AG04450 (cell line): ENCODE data around the gene CCT6A. TPM values are rescaled to one million over a fixed set of nuclear protein-coding genes. Genes with fewer than 3 reads are reported as not detected.
A peak's percentile ranks its signal among the peaks of the same experiment; 100 is the strongest.
"Not testable (repeated sequence)": the region's sequence is repeated elsewhere in the genome, so short reads cannot be mapped to it uniquely, and the experiment has no call there.

ENCODE experiments used
- CTCF ChIA-PET: fragments of 300-600, 350-600 bp; formaldehyde crosslinking; extraction: SDS; loops from one replicate; lab custom pipeline; 2022; ENCODE audit warnings: antibody characterized with exemption, inconsistent platforms; lab: Charles Lee
- POLR2A ChIA-PET: fragments of 350-600 bp; formaldehyde crosslinking; extraction: SDS; loops from one replicate; lab custom pipeline; 2021; ENCODE audit warnings: antibody characterized with exemption, inconsistent platforms; lab: Yijun Ruan, JAX
- DNase-seq: peaks from one replicate; pipeline ENCODE4 v3.0.0-alpha.2; 2011; ENCODE audit warnings: low read depth, low spot score
- H3K27ac ChIP-seq: one replicate; pipeline ENCODE4 v1.5.1; 2012; ENCODE audit warnings: low read depth, low read length, control low read depth
- H3K27me3 ChIP-seq: one replicate; pipeline ENCODE4 v1.6.0; 2012; ENCODE audit warnings: low read length; ENCODE audit not compliant: control insufficient read depth, insufficient read depth
- H3K4me3 ChIP-seq: 2 replicates; pipeline ENCODE4 v1.5.1; 2011; ENCODE audit warnings: mild to moderate bottlenecking, low read depth, low read length, control low read depth
- H3K9me3 ChIP-seq: 2 replicates; pipeline ENCODE4 v1.5.1; 2012; ENCODE audit warnings: low read length; ENCODE audit not compliant: control insufficient read depth, insufficient read depth
- CTCF ChIP-seq: IDR thresholded peaks from 2 replicates; pipeline ENCODE4 v1.5.1; 2011; ENCODE audit warnings: low read depth, low read length, control low read depth, inconsistent platforms
- polyA plus RNA-seq: library from polyadenylated mRNA; depleted of rRNA; stranded (reverse); fragments of >200 nt; gene quantifications from 2 replicates; pipeline ENCODE4 v1.2.3, GENCODE V29; 2011

CCT6A gene
- polyA plus RNA-seq, 1 experiment = 302 TPM

- no peaks in the 10 kb centered on the region for H3K27me3 ChIP-seq
- peak; percentile 69 for DNase-seq
Observed at GRCh38 chr7:56028942-56029630, 22.5 kb upstream of the CCT6A start.

GRCh38 chr7:56030340-56030739, 21.2 kb upstream of the CCT6A start:
- ChIA-PET POLR2A (no interaction called here), CTCF (interaction anchor here (1.1 kb wide), 1 partner anchor 43 kb away, joined by 6 read pairs; no protein-coding TSS in a partner anchor)
- Histone ChIP-seq H3K27me3 (no peaks in the 10 kb centered on the region), H3K4me3 (no peak overlapping the region), H3K9me3 (no peaks in the 10 kb centered on the region; the same call in 1 of the 2 replicates), H3K27ac (no peak overlapping the region)
- no peak for TF ChIP-seq CTCF
- DNase-seq = no peak

More at GRCh38 chr7:56028942-56029630, 22.5 kb upstream of the CCT6A start:
- Histone ChIP-seq H3K4me3 (no peak overlapping the region), H3K27ac (peak overlapping the region; percentile 77), H3K9me3 (no peaks in the 10 kb centered on the region; the same call in 1 of the 2 replicates)
- ChIA-PET CTCF (interaction anchor here (2.7 kb wide), 1 partner anchor 45 kb away, joined by 12 read pairs; no protein-coding TSS in a partner anchor), POLR2A (interaction anchor here (0.6 to 1.7 kb wide), 3 partner anchors 17 to 22 kb away, joined by 4 to 8 read pairs (median 5); partner anchors contain the start of genes CCT6A and PSPH)
- no peak for TF ChIP-seq CTCF

- H3K9me3 ChIP-seq, H3K4me3 ChIP-seq, CTCF ChIA-PET: not testable (repeated sequence)
Observed at GRCh38 chr7:56031556-56031955, 20.0 kb upstream of the CCT6A start.

GRCh38 chr7:56032578-56032977, 19.0 kb upstream of the CCT6A start:
- H3K27me3 ChIP-seq, H3K27ac ChIP-seq, H3K9me3 ChIP-seq, DNase-seq: not testable (repeated sequence)
- CTCF ChIA-PET = interaction anchor here (0.5 to 0.6 kb wide), 2 partner anchors 41 to 46 kb away, joined by 3 to 4 read pairs; no protein-coding TSS in a partner anchor
- POLR2A ChIA-PET = interaction anchor here (2.3 kb wide), 1 partner anchor 19 kb away, joined by 17 read pairs; the partner anchor contains the start of genes CCT6A and PSPH
- H3K4me3 ChIP-seq = peak overlapping the region; percentile 73; the same call in 1 of the 2 replicates

More at GRCh38 chr7:56031556-56031955, 20.0 kb upstream of the CCT6A start:
- POLR2A ChIA-PET, H3K27me3 ChIP-seq, DNase-seq, H3K27ac ChIP-seq: not testable (repeated sequence)

GRCh38 chr7:56033671-56034432, 17.7 kb upstream of the CCT6A start:
- Histone ChIP-seq H3K27me3 (no peaks in the 10 kb centered on the region), H3K4me3 (peak overlapping the region; percentile 73), H3K9me3 (no peaks in the 10 kb centered on the region; the same call in 1 of the 2 replicates), H3K27ac (peak overlapping the region; percentile 66)
- DNase-seq = no peak
- TF ChIP-seq CTCF = peak; percentile 42
- ChIA-PET POLR2A (interaction anchor here (0.9 to 2.3 kb wide), 4 partner anchors 17 to 31 kb away, joined by 3 to 40 read pairs (median 10); partner anchors contain the start of genes CCT6A and PSPH), CTCF (interaction anchor here (1.1 to 1.8 kb wide), 4 partner anchors 10 to 41 kb away, joined by 4 to 6 read pairs (median 4); no protein-coding TSS in a partner anchor)
